ENCODE data around the gene C4B.
"Not testable (repeated sequence)": the region's sequence is repeated elsewhere in the genome, so short reads cannot be mapped to it uniquely, and the experiment has no call there.

C4B gene

DNA sequence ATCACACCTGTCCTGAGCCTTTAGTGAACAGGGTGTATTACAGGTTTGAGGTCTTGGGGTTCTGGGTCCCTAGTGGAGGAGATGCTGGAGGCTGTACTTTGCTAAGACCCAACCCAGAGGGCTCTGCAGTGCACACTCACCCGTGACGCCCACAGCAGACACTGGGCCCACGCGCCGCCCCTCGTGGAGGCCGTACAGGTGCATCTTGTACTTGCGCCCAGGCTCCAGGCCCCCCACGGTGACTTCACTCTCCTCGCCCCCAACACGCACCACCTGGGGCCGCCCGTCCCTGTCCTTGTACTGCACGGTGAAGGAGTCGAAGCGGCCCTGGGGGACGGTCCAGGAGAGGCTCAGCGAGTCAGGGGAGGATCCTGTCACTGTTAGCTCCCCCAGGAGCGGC is 52.9 kb downstream of the C4B start:
- peaks cover 19 to 22% of the 10 kb centered on the region in 2 donors for H3K27me3 Mint-ChIP-seq
- H3K9me3 Mint-ChIP-seq; H3K36me3 Mint-ChIP-seq; DNase-seq; H3K4me3 Mint-ChIP-seq; H3K27ac Mint-ChIP-seq; ATAC-seq (replicated peaks); H3K4me1 Mint-ChIP-seq: not testable (repeated sequence)

DNA sequence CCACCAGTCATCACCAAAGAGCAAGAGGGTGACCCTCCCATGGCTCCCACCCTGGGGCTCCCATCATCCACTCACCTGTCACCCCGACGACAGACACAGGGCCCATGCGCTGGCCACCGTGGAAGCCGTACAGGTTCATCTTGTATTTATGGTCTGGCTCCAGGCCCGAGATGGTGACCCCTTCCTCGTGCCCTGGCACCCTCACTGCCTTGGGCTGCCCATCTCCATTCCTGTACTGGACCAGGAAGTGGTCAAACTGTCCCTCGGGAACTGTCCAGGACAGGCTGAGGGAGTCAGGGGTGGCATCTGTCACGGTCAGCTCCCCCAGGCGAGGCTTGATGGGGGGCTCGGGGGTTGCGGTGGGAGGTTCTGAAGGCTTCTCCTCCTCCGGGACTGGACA is 53.7 kb downstream of the C4B start:
- not testable (repeated sequence) for H3K4me1 Mint-ChIP-seq; H3K4me3 Mint-ChIP-seq; H3K9me3 Mint-ChIP-seq; H3K36me3 Mint-ChIP-seq; ATAC-seq (replicated peaks); H3K27ac Mint-ChIP-seq; DNase-seq
- peaks cover 23 to 27% of the 10 kb centered on the region in 2 donors for H3K27me3 Mint-ChIP-seq

DNA sequence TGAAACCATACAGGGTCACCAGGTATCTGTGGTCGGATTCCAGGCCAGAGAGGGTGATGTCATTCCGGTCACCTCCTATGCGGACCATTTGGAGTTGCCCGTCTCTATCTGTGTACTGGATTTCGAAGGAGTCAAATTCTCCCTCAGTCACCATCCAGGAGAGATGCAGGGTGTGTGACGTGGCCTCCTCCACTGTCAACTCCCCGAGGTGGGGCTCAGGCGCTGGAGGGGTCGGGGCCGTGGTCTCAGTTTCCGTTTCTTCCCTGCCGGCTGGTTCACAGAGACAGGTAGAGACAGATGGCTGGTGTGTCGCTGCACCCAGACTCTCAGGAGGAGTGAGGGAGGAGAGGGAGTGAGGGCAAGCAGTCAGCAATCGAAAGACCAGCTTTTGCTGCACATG is 54.3 kb downstream of the C4B start:
- no peak for ATAC-seq (replicated peaks)
- H3K27me3 Mint-ChIP-seq: peaks cover 21 to 29% of the 10 kb centered on the region in 2 donors
- H3K4me1 Mint-ChIP-seq: no peaks in the 10 kb centered on the region
- no peak overlapping the region for H3K4me3 Mint-ChIP-seq
- no peaks in the 10 kb centered on the region for H3K9me3 Mint-ChIP-seq
- H3K27ac Mint-ChIP-seq: no peak overlapping the region
- no peaks in the 10 kb centered on the region for H3K36me3 Mint-ChIP-seq
- no peak for DNase-seq

DNA sequence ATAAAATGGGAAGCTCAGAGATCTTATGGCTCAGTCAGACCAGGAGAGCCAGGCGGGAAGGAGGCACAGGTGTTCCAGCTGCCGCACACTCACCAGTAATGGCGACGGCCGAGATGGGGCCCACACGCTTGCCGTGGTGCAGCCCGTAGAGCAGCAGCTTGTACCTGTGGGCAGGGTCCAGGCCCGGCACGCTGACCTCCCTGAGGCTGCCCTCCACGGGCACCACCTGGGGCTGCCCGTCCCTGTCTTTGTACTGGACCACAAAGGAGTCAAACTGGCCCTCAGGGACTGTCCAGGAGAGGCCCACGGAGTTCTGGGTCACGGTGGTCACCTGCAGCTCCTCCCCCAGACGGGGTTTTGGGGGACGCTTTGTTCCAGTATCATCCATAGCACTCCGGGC is 54.9 kb downstream of the C4B start:
- DNase-seq: no peak
- H3K9me3 Mint-ChIP-seq: no peaks in the 10 kb centered on the region
- no peaks in the 10 kb centered on the region for H3K4me1 Mint-ChIP-seq
- H3K36me3 Mint-ChIP-seq: no peaks in the 10 kb centered on the region
- no peak for ATAC-seq (replicated peaks)
- H3K27me3 Mint-ChIP-seq: peaks cover 19 to 35% of the 10 kb centered on the region in 2 donors
- H3K4me3 Mint-ChIP-seq: no peak overlapping the region
- no peak overlapping the region for H3K27ac Mint-ChIP-seq

DNA sequence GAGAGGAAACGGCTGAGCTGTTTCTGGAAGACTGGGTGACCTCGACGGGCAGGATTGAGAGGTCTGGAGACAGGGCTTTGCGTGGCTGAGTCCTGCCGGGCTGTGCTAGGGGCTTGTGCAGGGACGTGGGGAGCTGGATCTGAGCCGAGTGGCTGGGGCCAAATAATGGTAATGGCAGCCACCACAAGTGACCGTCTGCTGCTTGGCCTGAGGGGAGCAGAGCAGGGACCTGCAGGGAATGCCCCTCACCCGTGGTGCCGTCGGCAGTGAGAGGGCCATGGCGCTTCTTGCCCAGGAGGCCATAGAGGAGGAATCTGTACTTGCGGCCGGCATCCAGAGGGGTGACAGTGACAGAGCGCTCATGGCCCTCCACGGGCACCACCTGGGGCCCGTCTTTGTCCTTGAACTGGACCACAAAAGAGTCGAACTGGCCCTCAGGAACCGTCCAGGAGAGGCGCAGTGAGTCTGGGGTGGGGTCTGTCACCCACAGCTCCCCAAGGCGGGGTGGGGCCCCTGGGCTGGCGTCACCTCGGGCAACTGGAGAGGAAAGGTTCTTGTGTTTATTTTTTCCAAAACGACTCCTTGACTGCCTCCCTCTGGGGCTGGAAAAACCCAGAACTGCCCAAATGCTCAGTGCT is 55.4 kb downstream of the C4B start:
- H3K36me3 Mint-ChIP-seq: no peaks in the 10 kb centered on the region
- H3K9me3 Mint-ChIP-seq: no peaks in the 10 kb centered on the region
- peaks cover 21 to 39% of the 10 kb centered on the region in 2 donors for H3K27me3 Mint-ChIP-seq
- ATAC-seq (replicated peaks) (no peak), DNase-seq (no peak)
- no peaks in the 10 kb centered on the region for H3K4me1 Mint-ChIP-seq
- H3K4me3 Mint-ChIP-seq: no peak overlapping the region
- no peak overlapping the region for H3K27ac Mint-ChIP-seq

DNA sequence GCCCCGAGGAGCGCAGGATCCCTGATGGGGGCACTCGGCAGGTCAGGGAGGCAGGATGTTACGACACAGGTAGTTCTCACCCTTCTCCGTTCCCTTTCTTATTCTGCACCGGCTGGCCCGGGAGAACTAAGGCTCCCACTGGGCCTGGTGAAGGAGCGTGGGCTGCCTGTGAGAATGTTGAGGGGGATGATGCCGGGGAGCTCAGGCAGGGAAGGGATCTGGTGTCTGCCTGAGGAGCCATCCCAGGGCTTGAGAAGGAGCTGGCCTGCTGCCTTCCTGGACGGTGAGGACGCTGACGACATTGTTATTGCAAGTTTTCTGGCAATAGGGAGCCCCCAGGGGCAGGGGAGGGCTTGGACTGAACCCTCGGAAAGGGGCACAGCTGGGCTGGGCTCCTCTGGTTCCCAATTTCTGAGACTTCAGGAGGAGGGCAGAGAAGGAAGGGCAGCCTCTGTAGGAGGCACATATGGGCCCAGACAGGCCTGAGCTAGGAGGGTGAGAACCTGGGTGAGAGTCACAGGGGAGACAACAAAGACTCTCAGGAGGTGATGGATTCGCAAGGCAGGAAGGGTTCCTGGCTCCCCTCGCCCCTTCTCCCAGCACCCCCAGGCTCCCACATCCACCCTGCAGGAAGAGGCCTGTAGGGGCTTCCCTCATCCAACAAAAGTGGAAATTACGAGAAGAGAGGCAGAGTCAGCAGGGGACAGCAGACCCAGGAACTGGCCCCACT is 56.4 kb downstream of the C4B start:
- DNase-seq (no peak), ATAC-seq (replicated peaks) (no peak)
- H3K27ac Mint-ChIP-seq: no peak overlapping the region
- no peak overlapping the region for H3K4me3 Mint-ChIP-seq
- peaks cover 28 to 46% of the 10 kb centered on the region in 2 donors for H3K27me3 Mint-ChIP-seq
- H3K36me3 Mint-ChIP-seq: no peaks in the 10 kb centered on the region
- no peaks in the 10 kb centered on the region for H3K4me1 Mint-ChIP-seq
- H3K9me3 Mint-ChIP-seq: no peaks in the 10 kb centered on the region

DNA sequence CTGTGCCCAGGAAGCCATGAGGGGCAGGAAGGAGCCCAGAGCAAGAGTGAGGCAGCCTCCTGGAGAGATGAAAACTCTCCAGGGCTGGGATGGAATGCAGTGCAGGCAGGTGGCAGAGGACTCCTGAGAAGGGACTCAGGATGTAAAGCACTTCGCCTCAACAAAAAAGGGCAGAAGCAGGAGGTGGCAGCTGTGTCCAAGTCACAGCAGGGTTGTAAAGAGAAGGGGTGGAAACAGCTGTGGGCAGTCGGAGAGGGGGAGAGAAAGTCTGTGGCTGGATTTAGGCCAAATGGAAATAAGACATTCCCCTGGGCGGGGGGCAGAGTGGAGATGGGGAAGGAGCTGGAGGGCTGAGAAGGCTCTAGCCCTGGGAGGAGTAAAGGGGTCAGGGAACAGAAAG is 58.5 kb downstream of the C4B start:
- Mint-ChIP-seq H3K27me3 (peaks cover 28 to 46% of the 10 kb centered on the region in 2 donors), H3K9me3 (no peaks in the 10 kb centered on the region), H3K4me3 (no peak overlapping the region), H3K4me1 (no peaks in the 10 kb centered on the region), H3K36me3 (no peaks in the 10 kb centered on the region), H3K27ac (no peak overlapping the region)
- DNase-seq: no peak
- no peak for ATAC-seq (replicated peaks)

DNA sequence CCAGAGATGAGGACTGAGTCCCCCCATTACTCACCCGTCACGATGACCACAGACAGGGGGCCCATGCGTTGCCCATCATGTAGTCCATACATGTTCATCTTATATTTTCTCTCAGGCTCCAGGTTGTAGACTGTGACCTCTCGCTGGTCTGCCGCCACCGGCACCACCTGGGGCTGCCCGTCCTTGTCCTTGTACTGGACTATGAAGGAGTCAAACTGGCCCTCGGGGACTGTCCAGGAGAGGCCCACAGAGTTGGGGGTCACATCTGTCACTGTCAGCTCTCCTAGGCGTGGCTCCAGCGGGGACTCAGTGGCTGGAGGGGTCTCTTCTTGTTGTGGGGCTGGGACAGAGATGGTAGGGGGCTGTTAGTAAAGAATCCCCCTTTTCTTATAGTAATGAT is 59.0 kb downstream of the C4B start:
- Mint-ChIP-seq H3K4me1 (no peaks in the 10 kb centered on the region), H3K36me3 (no peaks in the 10 kb centered on the region), H3K4me3 (no peak overlapping the region), H3K27me3 (peaks cover 28 to 46% of the 10 kb centered on the region in 2 donors), H3K9me3 (no peaks in the 10 kb centered on the region), H3K27ac (no peak overlapping the region)
- ATAC-seq (replicated peaks) (no peak), DNase-seq (no peak)

DNA sequence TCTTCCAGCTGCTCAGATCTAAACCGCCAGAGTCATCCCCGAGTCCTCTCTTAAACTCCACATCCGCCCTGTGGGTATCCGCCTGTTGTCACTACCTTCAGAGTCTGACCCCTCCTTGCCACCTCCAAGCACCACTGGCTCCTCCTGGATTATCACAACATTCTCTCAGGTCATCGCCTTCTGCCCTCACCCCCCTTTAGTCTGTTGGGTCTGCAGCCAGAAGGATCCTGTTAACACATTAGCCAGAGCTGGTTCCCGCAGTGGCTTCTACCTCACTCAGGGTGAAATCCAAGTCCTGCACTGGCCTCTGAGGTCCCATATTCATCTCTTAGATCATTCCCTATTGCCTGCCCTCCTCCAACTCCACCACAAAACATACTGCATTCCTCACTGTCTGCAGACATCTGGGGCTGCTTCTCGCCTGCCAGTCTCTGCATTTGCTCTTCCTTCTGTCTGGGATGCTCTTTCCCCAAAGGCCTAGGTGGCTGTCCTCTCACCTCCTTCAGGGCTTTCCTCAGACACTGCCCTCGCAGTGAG is 60.5 kb downstream of the C4B start:
- Mint-ChIP-seq H3K4me1 (no peaks in the 10 kb centered on the region), H3K27ac (no peak overlapping the region), H3K27me3 (peaks cover 26 to 35% of the 10 kb centered on the region in 2 donors), H3K4me3 (no peak overlapping the region), H3K36me3 (no peaks in the 10 kb centered on the region), H3K9me3 (no peaks in the 10 kb centered on the region)
- no peak for ATAC-seq (replicated peaks)
- DNase-seq: no peak

DNA sequence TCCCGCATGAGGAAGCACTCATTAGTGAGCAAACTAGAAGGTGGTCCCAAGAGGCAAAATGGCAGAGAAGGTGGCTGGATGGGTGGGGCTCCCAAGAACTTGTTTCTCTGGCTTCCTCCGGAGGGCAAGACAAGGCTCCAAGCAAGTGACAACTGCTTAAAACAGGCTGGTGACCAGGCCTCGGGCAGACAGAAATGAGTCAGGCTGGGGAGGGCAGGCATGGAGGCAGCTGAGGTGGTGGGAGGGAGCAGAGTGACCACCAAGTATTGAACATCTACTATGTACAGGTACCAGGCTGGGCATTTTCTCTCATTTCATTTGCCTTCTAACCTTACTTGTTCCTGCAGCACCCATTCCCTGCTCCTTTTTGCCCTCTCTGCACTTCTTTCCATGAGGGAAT is 61.2 kb downstream of the C4B start:
- Mint-ChIP-seq H3K36me3 (no peaks in the 10 kb centered on the region), H3K4me1 (no peaks in the 10 kb centered on the region), H3K27me3 (peaks cover 27 to 33% of the 10 kb centered on the region in 2 donors), H3K9me3 (no peaks in the 10 kb centered on the region), H3K4me3 (no peak overlapping the region), H3K27ac (no peak overlapping the region)
- ATAC-seq (replicated peaks) (no peak), DNase-seq (no peak)

DNA sequence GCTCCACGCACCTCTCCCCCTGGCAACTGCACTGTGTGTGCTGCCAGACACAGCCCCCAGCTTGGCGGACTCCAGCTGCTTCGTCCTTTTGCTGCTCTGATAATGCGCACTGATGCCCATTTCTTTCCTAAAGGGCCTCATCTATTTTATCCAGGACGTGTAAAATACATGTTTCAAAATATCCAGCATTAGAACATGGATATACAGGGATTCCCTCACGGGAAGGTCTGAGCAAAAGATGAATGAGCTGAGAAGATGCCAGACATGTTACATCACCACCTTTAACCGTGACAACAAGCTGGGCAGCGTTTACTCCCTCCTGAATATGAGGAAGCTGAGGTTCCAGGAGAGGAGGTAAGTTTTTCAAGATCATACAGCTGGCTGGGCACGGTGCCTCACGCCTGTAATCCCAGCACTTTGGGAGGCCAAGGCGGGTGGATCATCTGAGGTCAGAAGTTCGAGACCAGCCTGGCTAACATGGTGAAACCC is 61.8 kb downstream of the C4B start:
- ATAC-seq (replicated peaks) (no peak), DNase-seq (no peak)
- no peaks in the 10 kb centered on the region for H3K4me1 Mint-ChIP-seq
- H3K36me3 Mint-ChIP-seq: no peaks in the 10 kb centered on the region
- no peaks in the 10 kb centered on the region for H3K9me3 Mint-ChIP-seq
- H3K27me3 Mint-ChIP-seq: peaks cover 27 to 35% of the 10 kb centered on the region in 2 donors
- H3K27ac Mint-ChIP-seq: no peak overlapping the region
- H3K4me3 Mint-ChIP-seq: no peak overlapping the region

DNA sequence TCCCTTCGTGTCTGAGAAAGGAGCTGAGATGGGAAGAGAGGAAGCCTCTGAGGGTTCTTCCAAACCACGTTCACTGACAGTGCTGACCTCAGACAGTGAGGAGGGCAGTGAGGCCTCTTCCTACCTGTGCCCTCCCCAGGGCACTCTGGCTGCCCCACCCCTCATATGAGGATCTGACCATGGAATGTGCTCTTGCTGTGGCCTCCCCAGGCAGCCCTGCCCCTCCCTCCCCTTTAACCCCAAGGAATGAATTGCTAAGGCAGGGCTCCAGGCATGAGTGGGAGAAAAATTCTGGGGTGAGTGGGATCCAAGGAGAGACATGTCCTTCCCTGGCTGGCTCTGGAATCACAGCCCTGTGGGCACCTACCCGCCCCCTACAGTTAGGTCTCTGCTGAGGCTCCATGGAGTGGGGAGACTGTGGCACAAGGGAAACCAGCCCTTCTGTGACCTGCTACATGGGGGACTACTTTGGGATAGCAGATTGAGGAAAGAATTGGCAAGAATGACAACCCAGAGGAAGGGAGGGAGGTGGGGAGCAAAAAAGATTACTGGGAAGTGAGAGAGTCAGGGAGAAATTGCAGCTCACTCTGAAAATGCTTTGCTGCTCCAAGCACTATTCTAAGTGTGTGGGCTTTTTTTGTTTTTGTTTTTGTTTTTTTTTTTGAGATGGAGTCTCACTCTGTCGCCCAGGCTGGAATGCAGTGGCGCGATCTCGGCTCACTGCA is 65.1 kb downstream of the C4B start:
- H3K4me3 Mint-ChIP-seq: no peak overlapping the region
- H3K9me3 Mint-ChIP-seq: no peaks in the 10 kb centered on the region
- H3K27ac Mint-ChIP-seq: no peak overlapping the region
- no peak for DNase-seq
- H3K4me1 Mint-ChIP-seq: peaks cover 1 to 3% of the 10 kb centered on the region in 2 donors
- no peaks in the 10 kb centered on the region for H3K36me3 Mint-ChIP-seq
- peaks cover 54% of the 10 kb centered on the region in 2 donors for H3K27me3 Mint-ChIP-seq
- ATAC-seq (replicated peaks): no peak

DNA sequence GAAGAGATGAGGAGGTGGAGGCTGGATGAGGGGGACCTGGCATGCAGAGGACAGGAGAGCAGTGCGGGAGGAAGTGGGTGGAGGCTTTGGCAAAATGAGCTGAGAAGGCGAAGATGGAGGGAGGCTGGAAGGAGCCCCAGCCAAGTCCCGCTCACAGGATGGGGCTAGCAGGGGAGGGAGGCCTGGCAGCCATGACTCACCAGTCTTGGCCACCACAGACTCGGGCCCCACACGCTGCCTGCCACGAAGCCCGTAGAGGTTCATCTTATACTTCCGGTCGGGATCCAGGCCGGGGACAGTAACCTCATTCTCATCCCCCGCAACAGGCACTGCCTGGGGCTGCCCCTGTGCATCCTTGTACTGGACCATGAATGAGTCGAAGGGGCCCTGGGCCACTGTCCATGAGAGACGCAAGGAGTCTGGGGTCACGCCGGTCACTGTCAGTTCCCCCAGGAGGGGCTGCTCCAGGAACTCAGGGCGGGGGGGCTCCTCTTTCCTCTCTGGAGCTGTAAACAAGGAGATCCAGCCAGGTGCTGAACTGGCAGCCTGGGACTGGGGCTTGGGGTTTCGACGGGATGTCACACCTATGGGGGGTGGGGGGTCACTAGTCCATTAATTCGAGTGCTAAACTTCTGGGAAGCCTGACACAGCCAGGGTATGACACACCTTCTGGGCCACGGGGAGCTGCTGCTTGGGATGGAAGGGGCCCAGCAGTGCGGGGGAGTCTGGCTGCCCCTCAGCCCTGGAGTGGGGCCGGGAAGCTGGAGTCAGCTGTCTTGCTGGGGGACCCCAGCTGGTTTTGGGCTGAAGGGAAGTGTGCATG is 66.8 kb downstream of the C4B start:
- H3K27me3 Mint-ChIP-seq: peaks cover 61% of the 10 kb centered on the region in 2 donors
- peaks cover 13 to 19% of the 10 kb centered on the region in 2 donors for H3K4me1 Mint-ChIP-seq
- no peak for DNase-seq
- no peaks in the 10 kb centered on the region for H3K9me3 Mint-ChIP-seq
- H3K4me3 Mint-ChIP-seq: no peak overlapping the region
- ATAC-seq (replicated peaks): no peak
- H3K27ac Mint-ChIP-seq: no peak overlapping the region
- no peaks in the 10 kb centered on the region for H3K36me3 Mint-ChIP-seq

DNA sequence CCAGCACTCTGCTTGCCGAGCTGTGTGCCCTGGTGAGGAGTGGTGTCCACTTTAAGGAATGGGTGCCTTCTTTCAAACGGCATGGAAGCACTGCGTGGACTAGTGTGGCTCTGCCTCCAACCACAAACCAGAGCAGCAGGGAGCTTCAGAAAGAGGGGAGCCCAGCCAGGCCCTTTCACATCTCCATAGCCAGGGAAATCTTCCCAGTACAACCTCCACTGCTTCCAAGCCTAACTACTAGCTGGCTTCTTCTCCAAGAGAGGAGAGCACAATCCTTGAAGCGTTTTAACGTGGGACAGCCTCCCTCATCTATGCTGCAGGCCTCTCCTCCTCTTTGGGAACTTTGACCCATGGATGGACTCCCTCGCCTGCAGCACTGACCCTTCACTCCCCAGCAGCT is 67.9 kb downstream of the C4B start:
- Mint-ChIP-seq H3K27me3 (peaks cover 68 to 69% of the 10 kb centered on the region in 2 donors), H3K27ac (no peak overlapping the region), H3K4me3 (no peak overlapping the region), H3K9me3 (no peaks in the 10 kb centered on the region), H3K36me3 (no peaks in the 10 kb centered on the region), H3K4me1 (peaks cover 20 to 28% of the 10 kb centered on the region in 2 donors)
- DNase-seq (no peak), ATAC-seq (replicated peaks) (no peak)
